ENCODE data around the gene GLRX5. TPM values are rescaled to one million over a fixed set of nuclear protein-coding genes. Genes with fewer than 3 reads are reported as not detected.

Gene GLRX5
- polyA plus RNA-seq, 1 experiment = 58.6 TPM

DNA sequence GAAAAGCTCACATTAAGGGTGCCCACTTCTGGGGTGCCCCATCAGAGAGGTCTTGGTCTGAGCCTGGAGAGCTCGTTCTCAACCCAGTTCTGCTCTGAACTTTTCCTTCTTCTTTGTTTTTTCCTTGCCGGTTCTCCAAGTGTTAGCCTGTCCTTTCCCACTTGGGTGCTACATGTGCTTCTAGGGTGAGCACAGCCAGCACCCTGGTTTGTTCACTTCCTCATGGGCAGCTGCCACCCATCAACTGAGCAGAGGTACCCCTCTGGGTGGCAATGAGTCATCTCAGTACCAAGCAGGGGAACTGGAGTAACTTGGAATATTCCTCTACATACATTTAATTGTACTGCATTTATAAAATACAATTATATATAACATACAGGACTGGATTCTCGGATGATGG, 14.5 kb upstream of the GLRX5 start:
- H3K27me3 ChIP-seq (ENCODE audit: control insufficient read depth, insufficient read depth, low read length) = no peaks in the 10 kb centered on the region
- POLR2A ChIA-PET = interaction anchor here (0.7 kb wide), 1 partner anchor 37 kb away, joined by 3 read pairs; no protein-coding TSS in a partner anchor
- no peak for TF ChIP-seq CTCF (IDR thresholded peaks at IDR 0.05; ENCODE audit: low read depth, low read length)
- CTCF ChIA-PET = interaction anchor here (10.5 kb wide), 1 partner anchor 78 kb away, joined by 145 read pairs; no protein-coding TSS in a partner anchor
- no peaks in the 10 kb centered on the region for H3K9me3 ChIP-seq (ENCODE audit: control insufficient read depth, insufficient read depth, low read length)
- no peak for DNase-seq (ENCODE audit: low read depth, low spot score)
- no peak overlapping the region for H3K27ac ChIP-seq (ENCODE audit: low read depth, low read length)
- H3K4me3 ChIP-seq (ENCODE audit: low read depth, low read length) = no peak overlapping the region

DNA sequence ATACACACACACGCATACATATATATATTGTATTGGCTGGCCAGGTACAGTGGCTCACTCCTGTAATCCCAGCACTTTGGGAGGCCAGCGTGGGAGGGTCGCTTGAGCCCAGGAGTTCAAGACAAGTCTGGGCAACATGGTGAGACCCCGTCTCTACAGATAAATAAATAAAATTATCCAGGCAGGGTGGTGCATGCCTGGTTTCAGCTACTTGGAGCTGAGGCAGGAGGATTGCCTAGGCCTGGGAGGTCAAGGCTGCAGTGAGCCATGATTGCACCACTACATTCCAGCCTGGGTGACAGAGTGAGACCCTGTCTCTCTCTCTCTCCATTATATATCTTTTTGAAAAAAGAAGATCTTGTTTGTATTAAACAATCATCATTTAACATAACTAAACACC, 13.8 kb upstream of the GLRX5 start:
- CTCF ChIA-PET = interaction anchor here (10.5 kb wide), 1 partner anchor 78 kb away, joined by 145 read pairs; no protein-coding TSS in a partner anchor
- TF ChIP-seq CTCF (IDR thresholded peaks at IDR 0.05; ENCODE audit: low read depth, low read length) = no peak
- POLR2A ChIA-PET = no interaction called here

DNA sequence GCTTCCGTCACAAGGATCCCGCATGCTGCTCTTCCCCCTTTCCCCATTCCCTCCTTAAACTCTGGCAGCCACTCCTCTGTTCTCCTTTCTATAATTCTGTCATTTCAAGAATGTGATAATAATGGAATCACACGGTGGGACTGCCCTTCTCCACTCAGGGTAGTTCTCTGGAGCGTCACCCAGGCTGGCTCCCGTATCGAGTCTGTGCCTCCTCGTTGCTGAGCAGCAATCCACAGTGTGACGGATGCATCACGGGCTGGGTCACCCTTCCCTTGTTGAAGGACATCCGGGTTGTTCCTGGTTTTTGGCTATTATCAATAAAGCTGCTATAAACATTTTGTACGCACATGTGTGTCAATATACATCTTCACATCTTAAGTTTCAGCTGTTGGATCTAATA, 12.7 kb upstream of the GLRX5 start:
- TF ChIP-seq CTCF (IDR thresholded peaks at IDR 0.05; ENCODE audit: low read depth, low read length) = no peak
- Histone ChIP-seq H3K27ac (ENCODE audit: low read depth, low read length) (no peak overlapping the region), H3K4me3 (ENCODE audit: low read depth, low read length) (no peak overlapping the region), H3K9me3 (ENCODE audit: control insufficient read depth, insufficient read depth, low read length) (no peaks in the 10 kb centered on the region), H3K27me3 (ENCODE audit: control insufficient read depth, insufficient read depth, low read length) (no peaks in the 10 kb centered on the region)
- ChIA-PET POLR2A (no interaction called here), CTCF (interaction anchor here (10.5 kb wide), 1 partner anchor 79 kb away, joined by 145 read pairs; no protein-coding TSS in a partner anchor)
- DNase-seq (ENCODE audit: low read depth, low spot score) = no peak

More for the DNA sequence above, 13.8 kb upstream of the GLRX5 start:
- Histone ChIP-seq H3K27ac (ENCODE audit: low read depth, low read length) (no peak overlapping the region), H3K27me3 (ENCODE audit: control insufficient read depth, insufficient read depth, low read length) (no peaks in the 10 kb centered on the region), H3K4me3 (ENCODE audit: low read depth, low read length) (no peak overlapping the region), H3K9me3 (ENCODE audit: control insufficient read depth, insufficient read depth, low read length) (no peaks in the 10 kb centered on the region)
- no peak for DNase-seq (ENCODE audit: low read depth, low spot score)

GRCh38 chr14:95522556-95522955, 12.3 kb upstream of the GLRX5 start:
- peak overlapping the region; percentile 98 for H3K27ac ChIP-seq (ENCODE audit: low read depth, low read length)
- TF ChIP-seq CTCF (IDR thresholded peaks at IDR 0.05; ENCODE audit: low read depth, low read length) = no peak
- CTCF ChIA-PET = interaction anchor here (10.5 kb wide), 1 partner anchor 80 kb away, joined by 145 read pairs; no protein-coding TSS in a partner anchor

DNA sequence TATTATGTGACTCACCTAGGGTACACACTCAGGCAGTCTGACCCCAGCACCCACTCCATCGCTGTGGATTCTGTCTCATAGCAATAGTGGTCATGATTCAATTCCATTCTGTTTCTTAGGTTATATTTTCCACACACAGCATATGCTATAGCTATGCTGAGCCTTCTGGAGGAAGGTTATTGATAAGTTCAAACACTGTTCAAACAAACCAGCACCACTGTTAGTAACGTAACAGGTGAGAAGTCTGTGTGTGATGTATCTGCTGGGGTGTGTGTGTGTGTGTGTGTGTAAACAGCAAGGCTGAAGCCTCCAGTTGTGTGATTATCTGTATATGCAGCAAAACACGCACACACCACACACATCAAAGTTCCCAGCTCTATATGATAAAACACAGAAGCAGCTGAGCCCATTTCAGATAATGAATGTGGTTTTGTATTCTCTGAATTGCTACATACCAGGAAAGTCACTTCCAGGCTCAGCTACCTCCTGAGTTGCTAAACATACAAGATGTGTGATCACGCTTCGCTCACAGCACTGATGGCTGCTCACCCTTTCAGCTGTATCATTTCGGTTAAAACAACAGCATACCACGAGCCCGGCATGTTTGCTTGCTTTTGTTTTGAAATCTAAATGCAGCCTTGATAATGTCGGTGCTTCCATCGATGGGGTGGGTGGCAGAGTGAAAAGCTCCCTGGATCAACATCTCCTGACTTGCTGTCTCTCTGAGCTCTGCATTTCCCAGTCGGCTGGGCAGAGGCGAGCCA, 11.6 kb upstream of the GLRX5 start:
- Histone ChIP-seq H3K4me3 (ENCODE audit: low read depth, low read length) (peak overlapping the region; percentile 22), H3K9me3 (ENCODE audit: control insufficient read depth, insufficient read depth, low read length) (no peaks in the 10 kb centered on the region), H3K27ac (ENCODE audit: low read depth, low read length) (peak overlapping the region; percentile 98), H3K27me3 (ENCODE audit: control insufficient read depth, insufficient read depth, low read length) (no peaks in the 10 kb centered on the region)
- ChIA-PET CTCF (interaction anchor here (0.7 to 10.5 kb wide), 5 partner anchors 23 to 94 kb away, joined by 3 to 145 read pairs (median 4); no protein-coding TSS in a partner anchor), POLR2A (interaction anchor here (1.0 to 1.3 kb wide), 5 partner anchors 10 to 40 kb away, joined by 3 to 6 read pairs (median 4); partner anchors contain the start of gene GLRX5)
- no peak for TF ChIP-seq CTCF (IDR thresholded peaks at IDR 0.05; ENCODE audit: low read depth, low read length)
- no peak for DNase-seq (ENCODE audit: low read depth, low spot score)

More at GRCh38 chr14:95522556-95522955, 12.3 kb upstream of the GLRX5 start:
- Histone ChIP-seq H3K9me3 (ENCODE audit: control insufficient read depth, insufficient read depth, low read length) (no peaks in the 10 kb centered on the region), H3K27me3 (ENCODE audit: control insufficient read depth, insufficient read depth, low read length) (no peaks in the 10 kb centered on the region), H3K4me3 (ENCODE audit: low read depth, low read length) (no peak overlapping the region)
- no peak for DNase-seq (ENCODE audit: low read depth, low spot score)
- POLR2A ChIA-PET = interaction anchor here (1.0 kb wide), 1 partner anchor 12 kb away, joined by 3 read pairs; the partner anchor contains the start of gene GLRX5

Data from AG04450 (cell line).